Tibial nerve (tissue), 4 donors: ENCODE data around the gene CABLES1. TPM values are rescaled to one million over a fixed set of nuclear protein-coding genes. Genes with fewer than 3 reads are reported as not detected.
A peak's percentile ranks its signal among the peaks of the same experiment; 100 is the strongest.

Source experiments
- DNase-seq, 2 donors: peaks; one replicate each; pipeline ENCODE4 v3.0.0-alpha.2; 2019; ENCODE audit warnings: low spot score in 2 of 2
- H3K27ac ChIP-seq, 4 donors: fragments of 200-600 bp; sonication (generic) in 3 of 4; one replicate each; pipeline ENCODE4 v1.5.1; 2017 to 2019; ENCODE audit warnings: mild to moderate bottlenecking in 1 of 4
- H3K27me3 ChIP-seq, 2 donors: fragments of 200-600 bp; sonication (generic) in 1 of 2; one replicate each; pipeline versions ENCODE4 v1.5.1 to v1.6.0; 2017 to 2019
- H3K36me3 ChIP-seq, 3 donors: fragments of 200-600 bp; sonication (generic); one replicate each; pipeline ENCODE4 v1.5.1; 2018 to 2019
- H3K4me1 ChIP-seq, 4 donors: fragments of 200-600 bp; sonication (generic) in 3 of 4; one replicate each; pipeline ENCODE4 v1.5.1; 2017 to 2019
- H3K4me3 ChIP-seq, 4 donors: fragments of 200-600 bp; sonication (generic) in 3 of 4; one replicate each; pipeline ENCODE4 v1.5.1; 2017 to 2019; ENCODE audit warnings: mild to moderate bottlenecking in 1 of 4, moderate library complexity in 1 of 4
- H3K9me3 ChIP-seq, 4 donors: fragments of 200-600 bp; sonication (generic) in 3 of 4; one replicate each; pipeline ENCODE4 v1.5.1; 2017 to 2019
- EP300 ChIP-seq, 2 donors: sonication (generic); formaldehyde crosslinking; IDR thresholded peaks; one replicate each; pipeline ENCODE4 v1.6.1; 2017; ENCODE audit warnings: antibody characterized with exemption in 2 of 2, mild to moderate bottlenecking in 1 of 2
- POLR2A ChIP-seq, 2 donors: fragments of 450-650 bp; IDR thresholded peaks; one replicate each; pipeline ENCODE4 v1.6.1; 2017; ENCODE audit warnings: antibody characterized with exemption in 2 of 2, mild to moderate bottlenecking in 2 of 2, moderate library complexity in 2 of 2
- WGBS, 2 donors: methylation state at CpG; one replicate each; pipeline ENCODE4 v1.1.5; 2018; 5-methylcytosine and 5-hydroxymethylcytosine counted together
- total RNA-seq, 4 donors: library from RNA; depleted of rRNA; stranded (reverse); fragments of >200 nt; gene quantifications; one replicate each; pipeline ENCODE4 v1.1.0, GENCODE V29; 2016
- TF ChIP-seq, protein P1 (sequence below), 5 experiments: fragments of 200-600 bp in 3 of 5; fragments of 450-650 bp in 2 of 5; sonication (generic) in 3 of 5; IDR thresholded peaks; one replicate each; pipeline ENCODE4 v1.5.1; 2016 to 2019; ENCODE audit warnings: antibody characterized with exemption in 5 of 5, mild to moderate bottlenecking in 3 of 5, moderate library complexity in 2 of 5

The CABLES1 gene
- total RNA-seq, 4 donors from 2014 or later, result 17.3 to 32.1 (median 21.2) TPM

DNA sequence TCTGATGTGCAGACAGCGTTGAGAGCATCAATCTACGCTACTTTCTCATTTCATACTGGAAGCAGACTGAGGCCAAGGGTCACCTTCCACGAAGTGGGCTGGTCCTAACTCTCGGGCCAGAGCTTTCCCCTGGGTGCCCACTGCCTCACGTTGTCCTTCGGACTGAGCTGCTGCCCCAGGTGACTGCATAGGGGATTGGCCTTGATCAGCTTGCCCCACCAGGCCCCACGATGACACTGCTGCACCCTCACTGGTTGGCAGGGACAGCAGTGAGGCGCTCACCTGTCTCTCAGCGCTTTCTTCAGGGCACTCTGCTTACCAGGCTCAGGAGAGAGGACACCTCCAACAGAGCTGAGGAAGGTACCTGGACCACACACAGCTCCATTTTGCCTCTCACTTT is 47.3 kb downstream of the CABLES1 start:
- H3K27me3 ChIP-seq, result no peaks in the 10 kb centered on the region
- no peak overlapping the region for H3K4me3 ChIP-seq
- no peak for TF ChIP-seq EP300 (IDR thresholded peaks at IDR 0.05)
- TF ChIP-seq POLR2A (IDR thresholded peaks at IDR 0.05), result no peak
- TF ChIP-seq, protein P1, sequence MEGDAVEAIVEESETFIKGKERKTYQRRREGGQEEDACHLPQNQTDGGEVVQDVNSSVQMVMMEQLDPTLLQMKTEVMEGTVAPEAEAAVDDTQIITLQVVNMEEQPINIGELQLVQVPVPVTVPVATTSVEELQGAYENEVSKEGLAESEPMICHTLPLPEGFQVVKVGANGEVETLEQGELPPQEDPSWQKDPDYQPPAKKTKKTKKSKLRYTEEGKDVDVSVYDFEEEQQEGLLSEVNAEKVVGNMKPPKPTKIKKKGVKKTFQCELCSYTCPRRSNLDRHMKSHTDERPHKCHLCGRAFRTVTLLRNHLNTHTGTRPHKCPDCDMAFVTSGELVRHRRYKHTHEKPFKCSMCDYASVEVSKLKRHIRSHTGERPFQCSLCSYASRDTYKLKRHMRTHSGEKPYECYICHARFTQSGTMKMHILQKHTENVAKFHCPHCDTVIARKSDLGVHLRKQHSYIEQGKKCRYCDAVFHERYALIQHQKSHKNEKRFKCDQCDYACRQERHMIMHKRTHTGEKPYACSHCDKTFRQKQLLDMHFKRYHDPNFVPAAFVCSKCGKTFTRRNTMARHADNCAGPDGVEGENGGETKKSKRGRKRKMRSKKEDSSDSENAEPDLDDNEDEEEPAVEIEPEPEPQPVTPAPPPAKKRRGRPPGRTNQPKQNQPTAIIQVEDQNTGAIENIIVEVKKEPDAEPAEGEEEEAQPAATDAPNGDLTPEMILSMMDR (IDR thresholded peaks at IDR 0.05), result no peak
- H3K9me3 ChIP-seq, result no peaks in the 10 kb centered on the region
- no peaks in the 10 kb centered on the region for H3K36me3 ChIP-seq
- peaks cover 0 to 18% (median 0%) of the 10 kb centered on the region in 4 donors for H3K4me1 ChIP-seq
- 79 to 90% methylated on average over 9 of the region's 9 CpGs for WGBS, 2 donors
- H3K27ac ChIP-seq, result no peak overlapping the region
- no peak for DNase-seq

- 72 to 74% methylated on average over 8 of the region's 8 CpGs for WGBS, 2 donors
- Histone ChIP-seq H3K4me3 (no peak overlapping the region), H3K27me3 (no peaks in the 10 kb centered on the region), H3K27ac (no peak overlapping the region), H3K4me1 (peaks cover 0 to 12% (median 0%) of the 10 kb centered on the region in 4 donors), H3K36me3 (no peaks in the 10 kb centered on the region), H3K9me3 (no peaks in the 10 kb centered on the region)
- TF ChIP-seq POLR2A (IDR thresholded peaks at IDR 0.05), result no peak
- TF ChIP-seq, protein P1 (IDR thresholded peaks at IDR 0.05), result no peak
- no peak for TF ChIP-seq EP300 (IDR thresholded peaks at IDR 0.05)
- DNase-seq, result no peak
These were observed 48.3 kb downstream of the CABLES1 start for GRCh38 chr18:23183411-23184150.

DNA sequence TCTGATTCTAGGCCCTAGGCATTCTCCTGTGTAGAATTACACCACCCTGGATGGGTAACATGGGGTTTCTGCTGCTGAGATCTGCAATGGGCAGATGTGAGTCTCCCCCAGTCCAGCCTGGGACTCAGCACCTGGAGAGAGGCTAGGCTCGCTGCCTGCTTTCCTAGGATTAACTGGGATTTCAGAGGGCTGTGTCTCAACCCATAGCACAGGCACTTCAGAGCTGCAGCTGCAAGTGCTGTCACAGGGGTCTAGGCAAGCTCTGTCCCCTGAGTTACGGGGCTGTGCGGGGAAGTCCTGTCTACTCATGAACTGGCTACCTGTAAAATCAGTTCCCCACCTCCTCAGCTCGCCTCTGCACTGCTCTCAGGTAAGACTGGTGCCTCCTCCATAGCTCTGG is 51.5 kb downstream of the CABLES1 start:
- Histone ChIP-seq H3K27me3 (no peaks in the 10 kb centered on the region), H3K9me3 (no peaks in the 10 kb centered on the region), H3K4me3 (no peak overlapping the region), H3K36me3 (peaks cover 0 to 13% (median 0%) of the 10 kb centered on the region in 3 donors), H3K4me1 (peaks cover 0 to 12% (median 0%) of the 10 kb centered on the region in 4 donors), H3K27ac (no peak overlapping the region)
- DNase-seq, result no peak
- TF ChIP-seq POLR2A (IDR thresholded peaks at IDR 0.05) (no peak), EP300 (IDR thresholded peaks at IDR 0.05) (no peak)
- TF ChIP-seq, protein P1 (IDR thresholded peaks at IDR 0.05), result no peak
- 94 to 100% methylated on average over 3 of the region's 4 CpGs for WGBS, 2 donors

DNA sequence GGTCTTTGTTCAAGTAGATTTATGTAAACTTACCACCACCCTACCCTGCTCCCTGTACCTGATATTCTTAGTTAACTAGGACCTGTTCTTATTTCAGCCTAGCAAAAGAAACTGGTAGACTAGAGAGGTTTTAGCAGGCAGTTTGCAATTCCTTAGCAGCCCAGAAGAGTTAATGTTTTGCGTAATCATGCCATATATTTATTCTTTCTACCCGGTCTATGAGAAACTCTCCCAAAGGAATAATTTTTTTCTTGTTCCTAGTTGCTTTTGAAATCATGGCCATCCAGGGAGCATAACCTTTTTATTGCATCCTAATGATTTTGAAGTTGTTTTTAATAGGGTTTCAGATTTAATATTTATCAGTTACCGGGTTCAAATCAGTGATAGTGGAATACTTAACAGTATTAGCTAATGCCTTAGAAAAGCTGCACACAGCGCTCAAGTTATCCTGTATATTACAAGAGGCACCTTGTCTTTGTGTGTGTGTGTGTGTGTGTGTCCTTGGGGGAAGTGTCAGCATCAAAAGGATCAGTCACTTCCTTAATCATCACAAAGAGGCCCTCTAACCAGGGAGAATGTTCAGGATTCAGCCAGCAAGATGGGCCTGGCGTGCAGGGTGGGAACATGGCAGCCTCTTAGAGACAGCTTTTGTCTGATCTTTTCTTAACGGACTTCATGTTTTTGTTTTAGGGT is 52.9 kb downstream of the CABLES1 start:
- 74 to 80% methylated on average over 6 of the region's 6 CpGs for WGBS, 2 donors
- TF ChIP-seq EP300 (IDR thresholded peaks at IDR 0.05) (no peak), POLR2A (IDR thresholded peaks at IDR 0.05) (no peak)
- TF ChIP-seq, protein P1 (IDR thresholded peaks at IDR 0.05), result no peak

DNA sequence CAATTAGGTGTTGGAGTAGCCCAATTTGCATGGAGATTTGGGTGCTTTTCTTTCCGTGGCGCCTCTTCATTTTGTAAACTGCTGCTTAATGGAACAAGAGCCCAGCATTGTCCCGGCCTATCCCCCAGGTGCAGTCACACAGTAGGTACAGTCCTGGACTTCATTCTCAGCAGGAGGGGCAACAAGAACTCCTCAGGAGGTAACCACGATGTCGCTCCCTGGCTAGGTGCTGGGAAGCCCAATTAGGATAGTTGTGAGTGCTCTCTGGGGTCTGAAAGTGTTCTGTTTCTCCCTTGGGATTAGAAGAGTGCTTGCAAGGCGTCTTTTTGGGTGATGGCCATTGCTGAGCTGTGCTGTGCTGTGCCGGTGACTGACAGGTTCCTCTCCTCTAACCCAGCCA is 53.8 kb downstream of the CABLES1 start:
- H3K4me3 ChIP-seq, result no peak overlapping the region
- no peaks in the 10 kb centered on the region for H3K27me3 ChIP-seq
- WGBS, 2 donors, result 95 to 97% methylated on average over 7 of the region's 7 CpGs
- peaks cover 0 to 13% (median 0%) of the 10 kb centered on the region in 3 donors for H3K36me3 ChIP-seq
- no peak for TF ChIP-seq POLR2A (IDR thresholded peaks at IDR 0.05)
- TF ChIP-seq, protein P1 (IDR thresholded peaks at IDR 0.05), result no peak
- TF ChIP-seq EP300 (IDR thresholded peaks at IDR 0.05), result no peak
- no peak for DNase-seq
- no peaks in the 10 kb centered on the region for H3K9me3 ChIP-seq
- peaks cover 0 to 19% (median 0%) of the 10 kb centered on the region in 4 donors for H3K4me1 ChIP-seq
- H3K27ac ChIP-seq, result peak overlapping the region in 1 of 4 donors; percentile 40

More for the DNA sequence above, 52.9 kb downstream of the CABLES1 start:
- peaks cover 0 to 13% (median 0%) of the 10 kb centered on the region in 3 donors for H3K36me3 ChIP-seq
- H3K9me3 ChIP-seq, result no peaks in the 10 kb centered on the region
- DNase-seq, result no peak
- peaks cover 0 to 19% (median 0%) of the 10 kb centered on the region in 4 donors for H3K4me1 ChIP-seq
- no peak overlapping the region for H3K27ac ChIP-seq
- H3K27me3 ChIP-seq, result no peaks in the 10 kb centered on the region
- H3K4me3 ChIP-seq, result no peak overlapping the region
